ENCODE results near the gene AEN. TPM values are rescaled to one million over a fixed set of nuclear protein-coding genes. Genes with fewer than 3 reads are reported as not detected.
"Not testable (repeated sequence)": the region's sequence is repeated elsewhere in the genome, so short reads cannot be mapped to it uniquely, and the experiment has no call there.

The AEN gene
- total and polyA plus RNA-seq, 8 donors, result 8.9 to 26.8 (median 15.1) TPM

DNA sequence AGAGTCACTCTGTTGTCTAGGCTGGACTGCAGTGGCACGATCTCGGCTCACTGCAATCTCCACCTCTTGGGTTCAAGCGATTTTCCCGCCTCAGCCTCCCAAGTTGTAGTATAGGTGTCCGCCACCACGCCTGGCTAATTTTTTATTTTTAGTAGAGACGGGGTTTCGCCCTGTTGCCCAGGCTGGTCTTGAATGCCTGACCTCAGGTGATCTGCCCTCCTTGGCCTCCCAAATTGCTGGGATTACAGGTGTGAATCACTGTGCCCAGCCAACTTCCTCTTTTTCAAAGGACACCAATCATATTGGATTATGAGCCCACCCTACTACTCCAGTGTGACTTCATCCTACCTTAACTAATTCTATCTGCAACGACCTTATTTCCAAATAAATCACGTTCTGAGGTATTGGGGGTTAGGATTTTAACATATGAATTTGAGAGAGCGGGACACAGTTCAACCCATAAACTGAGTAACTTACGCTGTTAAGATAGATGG is 20.9 kb downstream of the AEN start:
- intact Hi-C loops (cut with DNase I), result no loop called here
- no peak for FAIRE-seq
- H3K27ac ChIP-seq, result no peak overlapping the region

DNA sequence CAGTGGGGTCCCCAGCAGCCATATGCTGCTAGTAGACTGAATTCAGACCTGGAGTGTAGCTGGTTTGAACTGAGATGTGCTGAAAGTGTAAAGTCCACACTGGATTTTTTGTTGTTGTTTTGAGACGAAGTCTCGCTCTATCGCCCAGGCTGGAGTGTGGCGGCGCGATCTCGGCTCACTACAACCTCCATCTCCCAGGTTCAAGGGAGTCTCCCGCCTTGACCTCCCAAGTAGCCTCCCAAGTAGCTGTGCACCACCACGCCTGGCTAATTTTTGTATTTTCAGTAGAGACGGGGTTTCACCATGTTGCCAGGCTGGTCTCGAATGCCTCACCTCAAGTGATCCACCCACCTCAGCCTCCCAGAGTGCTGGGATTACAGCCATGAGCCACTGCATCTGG is 21.4 kb downstream of the AEN start:
- ATAC-seq; DNase-seq; intact Hi-C loops (cut with DNase I); H3K9me3 ChIP-seq; FAIRE-seq; H3K27me3 ChIP-seq; H3K4me3 ChIP-seq; H3K36me3 ChIP-seq; H3K27ac ChIP-seq: not testable (repeated sequence)
- peaks cover 8 to 18% (median 12%) of the 10 kb centered on the region in 3 donors for H3K4me1 ChIP-seq
- WGBS, 2 donors, result 96% methylated on average over 11 of the region's 11 CpGs

More for the DNA sequence above, 20.9 kb downstream of the AEN start:
- WGBS, 2 donors, result 88 to 95% methylated on average over 12 of the region's 12 CpGs
- Histone ChIP-seq H3K4me3 (no peak overlapping the region), H3K36me3 (no peaks in the 10 kb centered on the region), H3K4me1 (peaks cover 8 to 17% (median 8%) of the 10 kb centered on the region in 3 donors), H3K27me3 (no peaks in the 10 kb centered on the region), H3K9me3 (no peaks in the 10 kb centered on the region)
- ATAC-seq (no peak), DNase-seq (no peak)
- TF ChIP-seq, protein P1, sequence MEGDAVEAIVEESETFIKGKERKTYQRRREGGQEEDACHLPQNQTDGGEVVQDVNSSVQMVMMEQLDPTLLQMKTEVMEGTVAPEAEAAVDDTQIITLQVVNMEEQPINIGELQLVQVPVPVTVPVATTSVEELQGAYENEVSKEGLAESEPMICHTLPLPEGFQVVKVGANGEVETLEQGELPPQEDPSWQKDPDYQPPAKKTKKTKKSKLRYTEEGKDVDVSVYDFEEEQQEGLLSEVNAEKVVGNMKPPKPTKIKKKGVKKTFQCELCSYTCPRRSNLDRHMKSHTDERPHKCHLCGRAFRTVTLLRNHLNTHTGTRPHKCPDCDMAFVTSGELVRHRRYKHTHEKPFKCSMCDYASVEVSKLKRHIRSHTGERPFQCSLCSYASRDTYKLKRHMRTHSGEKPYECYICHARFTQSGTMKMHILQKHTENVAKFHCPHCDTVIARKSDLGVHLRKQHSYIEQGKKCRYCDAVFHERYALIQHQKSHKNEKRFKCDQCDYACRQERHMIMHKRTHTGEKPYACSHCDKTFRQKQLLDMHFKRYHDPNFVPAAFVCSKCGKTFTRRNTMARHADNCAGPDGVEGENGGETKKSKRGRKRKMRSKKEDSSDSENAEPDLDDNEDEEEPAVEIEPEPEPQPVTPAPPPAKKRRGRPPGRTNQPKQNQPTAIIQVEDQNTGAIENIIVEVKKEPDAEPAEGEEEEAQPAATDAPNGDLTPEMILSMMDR (IDR thresholded peaks at IDR 0.05), result no peak

DNA sequence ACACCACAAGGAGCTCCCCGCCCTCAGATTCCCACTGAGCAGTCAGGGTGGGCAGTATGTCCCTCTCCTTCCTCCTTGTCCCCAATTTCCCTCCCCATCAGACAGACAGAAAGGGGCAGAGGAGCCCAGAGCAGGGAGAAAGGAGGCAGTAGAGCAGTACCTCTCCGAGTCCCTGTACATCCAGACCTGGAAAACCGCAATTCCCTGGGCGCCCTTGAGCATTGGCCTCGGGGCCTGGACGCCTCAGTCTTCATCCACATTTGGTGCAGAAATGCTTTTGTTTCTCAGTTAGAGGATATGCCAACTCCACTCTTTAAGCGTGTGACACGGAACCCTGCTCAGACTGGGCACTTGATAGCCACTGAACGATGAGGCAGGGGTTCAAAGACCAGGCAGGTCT is 23.6 kb downstream of the AEN start:
- no peak for DNase-seq

DNA sequence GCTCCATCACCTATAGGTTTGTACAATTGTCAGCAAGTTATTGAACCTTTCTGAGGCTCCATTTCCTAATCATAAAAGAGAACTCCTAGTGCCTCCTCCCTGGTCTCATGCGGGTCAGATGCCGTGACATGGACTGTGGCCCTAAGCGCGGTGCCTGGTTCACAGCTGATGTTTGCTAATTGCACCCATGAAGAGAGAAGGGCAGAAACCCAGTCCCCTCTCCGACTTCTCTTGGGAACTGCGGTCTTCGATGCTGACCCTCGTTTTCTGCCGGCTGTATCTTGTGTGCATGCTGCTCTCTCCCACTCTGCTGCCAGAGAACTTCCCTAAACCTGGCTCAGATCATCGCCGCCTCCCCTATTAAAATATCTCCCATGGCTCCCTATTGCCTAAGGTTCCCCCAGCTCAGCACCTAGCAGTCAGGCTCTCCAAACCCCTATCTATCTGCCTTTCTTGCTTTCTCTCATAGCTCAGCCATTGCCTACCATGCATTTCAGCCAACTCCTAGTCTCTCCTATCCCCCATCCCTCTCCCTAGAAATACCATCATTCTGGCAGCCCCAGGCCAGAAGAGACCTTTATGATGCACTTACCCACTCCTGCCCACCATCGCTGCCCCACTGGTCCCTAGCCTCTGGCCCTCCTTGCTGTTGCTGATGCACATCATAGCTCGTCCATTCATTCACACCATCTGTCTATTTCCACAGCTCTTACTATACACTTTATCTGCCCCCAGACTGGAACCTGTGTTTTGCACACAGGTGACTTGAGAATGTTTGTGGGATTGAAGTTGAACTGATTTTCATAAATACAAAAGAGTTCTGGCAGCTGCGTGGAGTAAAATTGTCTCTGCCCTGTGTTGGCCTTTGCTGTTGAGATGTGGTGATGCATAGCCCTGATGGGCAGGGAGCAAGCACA is 24.3 kb downstream of the AEN start:
- H3K27ac ChIP-seq, result no peak overlapping the region
- ATAC-seq (no peak), FAIRE-seq (no peak), DNase-seq (peak in 1 of 6 donors; percentile 0)
- intact Hi-C loops (cut with DNase I), result no loop called here
- H3K27me3 ChIP-seq, result no peaks in the 10 kb centered on the region
- H3K4me3 ChIP-seq, result no peak overlapping the region
- WGBS, 2 donors, result 95% methylated on average over 14 of the region's 14 CpGs
- no peaks in the 10 kb centered on the region for H3K36me3 ChIP-seq
- H3K9me3 ChIP-seq, result no peaks in the 10 kb centered on the region
- TF ChIP-seq, protein P1 (IDR thresholded peaks at IDR 0.05), result no peak
- H3K4me1 ChIP-seq, result peaks cover 10 to 23% (median 17%) of the 10 kb centered on the region in 3 donors

More for the DNA sequence above, 23.6 kb downstream of the AEN start:
- 89 to 90% methylated on average over 9 of the region's 9 CpGs for WGBS, 2 donors
- FAIRE-seq (no peak), ATAC-seq (no peak)
- Histone ChIP-seq H3K27ac (no peak overlapping the region), H3K27me3 (no peaks in the 10 kb centered on the region), H3K36me3 (no peaks in the 10 kb centered on the region), H3K4me1 (peaks cover 10 to 23% (median 17%) of the 10 kb centered on the region in 3 donors), H3K4me3 (no peak overlapping the region), H3K9me3 (no peaks in the 10 kb centered on the region)
- intact Hi-C loops (cut with DNase I), result no loop called here
- TF ChIP-seq, protein P1 (IDR thresholded peaks at IDR 0.05), result no peak

DNA sequence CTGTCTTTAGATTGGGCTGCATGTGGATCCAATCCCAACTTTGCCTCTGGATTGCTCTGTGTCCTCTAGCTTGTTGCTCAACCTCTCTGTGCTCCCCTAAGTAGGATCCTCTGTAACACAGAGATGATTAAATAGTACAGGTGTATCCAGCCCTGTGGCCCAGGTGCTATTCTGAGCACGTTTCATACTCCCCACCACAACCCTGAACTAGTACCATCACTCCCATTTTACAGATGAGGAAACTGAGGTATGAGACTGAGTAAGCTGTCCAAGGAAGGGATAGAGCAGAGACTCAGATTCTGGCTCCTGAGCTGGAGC is 24.9 kb downstream of the AEN start:
- FAIRE-seq (no peak), ATAC-seq (no peak), DNase-seq (peak in 1 of 6 donors; percentile 1)
- Histone ChIP-seq H3K9me3 (no peaks in the 10 kb centered on the region), H3K27me3 (no peaks in the 10 kb centered on the region), H3K4me1 (peaks cover 10 to 23% (median 17%) of the 10 kb centered on the region in 3 donors), H3K27ac (no peak overlapping the region), H3K36me3 (no peaks in the 10 kb centered on the region), H3K4me3 (no peak overlapping the region)
- WGBS, 2 donors, result 84 to 86% methylated on average over 1 of the region's 1 CpG
- intact Hi-C loops (cut with DNase I), result no loop called here
- TF ChIP-seq, protein P1 (IDR thresholded peaks at IDR 0.05), result no peak

Data from pancreas (tissue), 10 donors.